AG10803 (cell line): ENCODE results near the gene SNRNP70.

ENCODE experiments used
- DNase-seq: peaks from one replicate; pipeline ENCODE4 v3.0.0; 2010; ENCODE audit warnings: low read depth
- H3K4me3 ChIP-seq: 2 replicates; pipeline ENCODE4 v1.5.1; 2011; ENCODE audit warnings: mild to moderate bottlenecking, low read length, control low read depth
- TF ChIP-seq, protein P1 (sequence below): conservative IDR thresholded peaks from 2 replicates; pipeline ENCODE4 v1.5.1; 2011; ENCODE audit warnings: mild to moderate bottlenecking, low read length, control low read depth, inconsistent platforms

Gene SNRNP70

DNA sequence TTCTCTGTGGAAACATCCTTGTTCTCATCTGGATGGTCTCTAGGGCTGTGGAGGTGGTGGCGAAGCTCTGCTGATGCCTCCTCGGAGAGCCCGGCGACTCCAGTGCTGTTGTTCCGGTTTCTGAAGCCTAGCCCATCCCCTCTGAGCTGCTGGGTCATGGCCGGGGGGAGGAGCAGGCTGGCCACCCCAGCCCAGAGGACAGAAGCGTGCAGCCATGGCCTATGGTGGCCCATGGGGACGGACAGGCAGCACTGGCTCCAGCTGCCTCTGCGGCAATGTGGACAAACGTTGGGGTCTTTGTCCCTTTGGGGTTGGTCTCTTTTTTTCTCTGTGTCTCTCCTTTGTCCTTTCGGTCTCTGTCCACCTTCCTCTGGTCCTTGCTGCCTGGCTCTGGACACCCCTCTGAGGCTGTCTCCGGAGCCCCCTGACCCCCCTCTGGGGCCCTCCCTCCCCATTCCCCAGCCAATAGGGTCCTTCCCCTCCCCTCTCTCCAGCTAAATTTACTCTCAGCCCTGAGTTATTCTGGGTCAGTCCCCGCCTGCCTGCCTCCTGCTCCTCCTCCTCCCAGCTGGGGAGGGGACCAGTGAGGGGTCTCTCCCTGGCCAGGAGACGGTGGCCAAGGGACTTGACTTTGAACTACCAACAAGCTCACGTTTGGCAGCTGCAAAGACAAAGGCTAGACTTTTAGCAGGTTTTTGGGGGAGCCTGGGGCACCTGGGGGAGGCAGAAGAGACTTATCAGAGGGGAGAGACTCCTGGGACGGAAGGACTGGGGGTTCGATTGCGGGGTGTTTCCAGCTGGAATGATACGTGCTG, 70.0 kb downstream of the SNRNP70 start, which contains the start of gene HRC:
HRC (minus strand) TSS at position 392 of the 815 bp plus-strand sequence; CDS start at position 233, 159 bp downstream.
- no peak for DNase-seq
- H3K4me3 ChIP-seq, result no peak within 1 kb of the TSS
- TF ChIP-seq, protein P1, sequence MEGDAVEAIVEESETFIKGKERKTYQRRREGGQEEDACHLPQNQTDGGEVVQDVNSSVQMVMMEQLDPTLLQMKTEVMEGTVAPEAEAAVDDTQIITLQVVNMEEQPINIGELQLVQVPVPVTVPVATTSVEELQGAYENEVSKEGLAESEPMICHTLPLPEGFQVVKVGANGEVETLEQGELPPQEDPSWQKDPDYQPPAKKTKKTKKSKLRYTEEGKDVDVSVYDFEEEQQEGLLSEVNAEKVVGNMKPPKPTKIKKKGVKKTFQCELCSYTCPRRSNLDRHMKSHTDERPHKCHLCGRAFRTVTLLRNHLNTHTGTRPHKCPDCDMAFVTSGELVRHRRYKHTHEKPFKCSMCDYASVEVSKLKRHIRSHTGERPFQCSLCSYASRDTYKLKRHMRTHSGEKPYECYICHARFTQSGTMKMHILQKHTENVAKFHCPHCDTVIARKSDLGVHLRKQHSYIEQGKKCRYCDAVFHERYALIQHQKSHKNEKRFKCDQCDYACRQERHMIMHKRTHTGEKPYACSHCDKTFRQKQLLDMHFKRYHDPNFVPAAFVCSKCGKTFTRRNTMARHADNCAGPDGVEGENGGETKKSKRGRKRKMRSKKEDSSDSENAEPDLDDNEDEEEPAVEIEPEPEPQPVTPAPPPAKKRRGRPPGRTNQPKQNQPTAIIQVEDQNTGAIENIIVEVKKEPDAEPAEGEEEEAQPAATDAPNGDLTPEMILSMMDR, result no peak

DNA sequence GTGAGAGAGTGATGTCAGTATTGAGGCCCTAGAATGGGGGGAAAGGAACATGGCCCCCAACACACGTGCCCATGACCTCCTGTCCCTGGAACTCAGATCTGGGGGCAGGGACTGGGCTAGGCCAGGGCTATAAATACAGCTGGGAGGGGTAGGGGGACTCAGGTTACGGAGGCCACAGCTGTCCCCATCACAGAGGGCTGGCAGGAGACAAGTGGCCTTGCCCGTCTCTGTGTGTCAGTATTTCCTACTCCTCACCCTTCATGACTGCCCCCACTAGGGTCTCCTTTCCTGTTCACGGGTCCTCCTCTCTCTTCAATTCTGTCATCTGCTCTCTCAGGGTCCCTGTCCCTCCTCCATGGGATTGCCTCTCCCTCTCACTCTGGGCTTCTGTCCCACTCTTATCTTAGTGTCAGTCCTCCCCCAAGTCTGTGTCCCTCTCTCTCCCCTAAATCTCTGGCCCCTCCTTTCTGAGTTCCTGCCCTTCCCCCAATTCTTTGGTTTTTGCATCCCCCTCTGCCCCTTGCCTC, 70.6 kb downstream of the SNRNP70 start:
- DNase-seq, result no peak
- TF ChIP-seq, protein P1, result no peak
- no peak overlapping the region for H3K4me3 ChIP-seq

GRCh38 chr19:49157445-49158224, 72.4 kb downstream of the SNRNP70 start, which contains the start of gene TRPM4:
TSS of gene TRPM4 (plus strand) at chr19:49157792. CDS start at chr19:49157867, 75 bp downstream.
- peak; percentile 67 for DNase-seq

More at GRCh38 chr19:49157445-49158224, 72.4 kb downstream of the SNRNP70 start, which contains the start of gene TRPM4:
- TF ChIP-seq, protein P1, result no peak
- H3K4me3 ChIP-seq, result peak within 1 kb of the TSS; percentile 95
